ENCODE measurements around the gene SHC3. TPM values are rescaled to one million over a fixed set of nuclear protein-coding genes. Genes with fewer than 3 reads are reported as not detected.

Gene SHC3
- total and polyA plus RNA-seq, 2 experiments from 2014 or later: 1.3 to 2.9 TPM

DNA sequence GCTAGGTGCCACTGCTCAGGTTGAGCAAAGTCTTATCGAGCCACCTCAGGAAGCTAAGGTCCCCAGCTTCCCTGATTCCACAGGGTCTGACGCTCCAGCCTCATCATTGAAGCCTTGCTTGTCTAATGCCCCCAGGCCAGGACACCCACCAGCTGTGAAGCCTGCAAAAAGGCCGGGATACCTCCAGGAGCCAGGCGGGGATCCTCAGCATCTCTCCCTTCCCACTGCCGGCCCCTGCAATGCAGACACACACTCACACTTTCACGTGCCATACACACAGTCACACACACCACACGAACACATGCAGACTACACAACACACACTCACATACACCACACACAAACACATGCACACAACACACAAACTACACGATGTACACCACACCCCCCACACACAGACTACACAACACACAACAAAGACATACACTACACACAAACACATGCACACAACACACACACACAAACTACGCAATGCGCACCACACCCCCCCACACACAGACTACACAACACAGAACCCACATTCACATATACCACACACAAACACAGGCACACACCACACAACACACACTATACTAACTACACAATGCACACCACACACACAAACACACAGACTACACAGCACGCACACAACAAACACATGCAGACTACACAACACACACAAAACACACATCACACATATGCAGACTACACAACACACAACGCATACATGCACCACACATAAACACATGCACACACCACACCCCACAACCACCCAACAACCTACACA is 205.2 kb downstream of the SHC3 start (continued):
- TF ChIP-seq, protein P1, sequence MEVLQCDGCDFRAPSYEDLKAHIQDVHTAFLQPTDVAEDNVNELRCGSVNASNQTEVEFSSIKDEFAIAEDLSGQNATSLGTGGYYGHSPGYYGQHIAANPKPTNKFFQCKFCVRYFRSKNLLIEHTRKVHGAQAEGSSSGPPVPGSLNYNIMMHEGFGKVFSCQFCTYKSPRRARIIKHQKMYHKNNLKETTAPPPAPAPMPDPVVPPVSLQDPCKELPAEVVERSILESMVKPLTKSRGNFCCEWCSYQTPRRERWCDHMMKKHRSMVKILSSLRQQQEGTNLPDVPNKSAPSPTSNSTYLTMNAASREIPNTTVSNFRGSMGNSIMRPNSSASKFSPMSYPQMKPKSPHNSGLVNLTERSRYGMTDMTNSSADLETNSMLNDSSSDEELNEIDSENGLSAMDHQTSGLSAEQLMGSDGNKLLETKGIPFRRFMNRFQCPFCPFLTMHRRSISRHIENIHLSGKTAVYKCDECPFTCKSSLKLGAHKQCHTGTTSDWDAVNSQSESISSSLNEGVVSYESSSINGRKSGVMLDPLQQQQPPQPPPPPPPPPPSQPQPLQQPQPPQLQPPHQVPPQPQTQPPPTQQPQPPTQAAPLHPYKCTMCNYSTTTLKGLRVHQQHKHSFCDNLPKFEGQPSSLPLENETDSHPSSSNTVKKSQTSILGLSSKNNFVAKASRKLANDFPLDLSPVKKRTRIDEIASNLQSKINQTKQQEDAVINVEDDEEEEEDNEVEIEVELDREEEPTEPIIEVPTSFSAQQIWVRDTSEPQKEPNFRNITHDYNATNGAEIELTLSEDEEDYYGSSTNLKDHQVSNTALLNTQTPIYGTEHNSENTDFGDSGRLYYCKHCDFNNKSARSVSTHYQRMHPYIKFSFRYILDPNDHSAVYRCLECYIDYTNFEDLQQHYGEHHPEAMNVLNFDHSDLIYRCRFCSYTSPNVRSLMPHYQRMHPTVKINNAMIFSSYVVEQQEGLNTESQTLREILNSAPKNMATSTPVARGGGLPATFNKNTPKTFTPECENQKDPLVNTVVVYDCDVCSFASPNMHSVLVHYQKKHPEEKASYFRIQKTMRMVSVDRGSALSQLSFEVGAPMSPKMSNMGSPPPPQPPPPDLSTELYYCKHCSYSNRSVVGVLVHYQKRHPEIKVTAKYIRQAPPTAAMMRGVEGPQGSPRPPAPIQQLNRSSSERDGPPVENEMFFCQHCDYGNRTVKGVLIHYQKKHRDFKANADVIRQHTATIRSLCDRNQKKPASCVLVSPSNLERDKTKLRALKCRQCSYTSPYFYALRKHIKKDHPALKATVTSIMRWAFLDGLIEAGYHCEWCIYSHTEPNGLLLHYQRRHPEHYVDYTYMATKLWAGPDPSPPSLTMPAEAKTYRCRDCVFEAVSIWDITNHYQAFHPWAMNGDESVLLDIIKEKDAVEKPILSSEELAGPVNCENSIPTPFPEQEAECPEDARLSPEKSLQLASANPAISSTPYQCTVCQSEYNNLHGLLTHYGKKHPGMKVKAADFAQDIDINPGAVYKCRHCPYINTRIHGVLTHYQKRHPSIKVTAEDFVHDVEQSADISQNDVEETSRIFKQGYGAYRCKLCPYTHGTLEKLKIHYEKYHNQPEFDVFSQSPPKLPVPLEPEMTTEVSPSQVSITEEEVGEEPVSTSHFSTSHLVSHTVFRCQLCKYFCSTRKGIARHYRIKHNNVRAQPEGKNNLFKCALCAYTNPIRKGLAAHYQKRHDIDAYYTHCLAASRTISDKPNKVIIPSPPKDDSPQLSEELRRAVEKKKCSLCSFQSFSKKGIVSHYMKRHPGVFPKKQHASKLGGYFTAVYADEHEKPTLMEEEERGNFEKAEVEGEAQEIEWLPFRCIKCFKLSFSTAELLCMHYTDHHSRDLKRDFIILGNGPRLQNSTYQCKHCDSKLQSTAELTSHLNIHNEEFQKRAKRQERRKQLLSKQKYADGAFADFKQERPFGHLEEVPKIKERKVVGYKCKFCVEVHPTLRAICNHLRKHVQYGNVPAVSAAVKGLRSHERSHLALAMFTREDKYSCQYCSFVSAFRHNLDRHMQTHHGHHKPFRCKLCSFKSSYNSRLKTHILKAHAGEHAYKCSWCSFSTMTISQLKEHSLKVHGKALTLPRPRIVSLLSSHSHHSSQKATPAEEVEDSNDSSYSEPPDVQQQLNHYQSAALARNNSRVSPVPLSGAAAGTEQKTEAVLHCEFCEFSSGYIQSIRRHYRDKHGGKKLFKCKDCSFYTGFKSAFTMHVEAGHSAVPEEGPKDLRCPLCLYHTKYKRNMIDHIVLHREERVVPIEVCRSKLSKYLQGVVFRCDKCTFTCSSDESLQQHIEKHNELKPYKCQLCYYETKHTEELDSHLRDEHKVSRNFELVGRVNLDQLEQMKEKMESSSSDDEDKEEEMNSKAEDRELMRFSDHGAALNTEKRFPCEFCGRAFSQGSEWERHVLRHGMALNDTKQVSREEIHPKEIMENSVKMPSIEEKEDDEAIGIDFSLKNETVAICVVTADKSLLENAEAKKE (CRISPR knock-in tag; IDR thresholded peaks at IDR 0.05): no peak
- TF ChIP-seq CREB1 (CRISPR knock-in tag; IDR thresholded peaks at IDR 0.05; ENCODE audit: low read depth) (no peak), EZH2phosphoT487 (IDR thresholded peaks at IDR 0.05; ENCODE audit: unreplicated experiment) (no peak)

DNA sequence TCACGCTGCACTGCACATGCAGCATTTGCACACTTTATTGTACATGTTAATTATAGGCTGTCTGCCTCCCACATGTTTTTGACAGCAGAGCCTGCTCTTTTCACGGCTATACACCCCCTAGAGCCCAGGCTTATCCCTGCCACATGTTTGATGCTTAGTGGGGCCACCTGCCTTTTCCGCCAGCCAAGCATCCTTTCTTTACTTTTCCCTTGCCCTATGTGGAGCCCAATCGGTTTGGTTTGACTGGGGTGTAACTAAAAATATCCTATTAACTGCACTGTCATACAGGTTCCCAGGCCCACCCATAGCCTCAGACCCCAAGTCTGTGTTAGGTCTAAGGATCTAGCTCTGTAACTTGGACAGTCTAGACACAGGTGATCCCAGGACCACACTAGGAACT is 206.2 kb downstream of the SHC3 start:
- Histone ChIP-seq H3F3A (replicated peaks; ENCODE audit: low read depth) (no peaks in the 10 kb centered on the region), H3K9me2 (ENCODE audit: insufficient read depth) (peaks cover 6% of the 10 kb centered on the region; the same call in 1 of the 2 replicates), H4K20me1 (replicated peaks; ENCODE audit: insufficient read depth) (no peaks in the 10 kb centered on the region), H3K27ac (ENCODE audit: low read depth) (no peak overlapping the region), H3K4me2 (no peak overlapping the region), H3K36me3 (ENCODE audit: insufficient read depth) (no peaks in the 10 kb centered on the region), H3K27me3 (ENCODE audit: insufficient read depth) (no peaks in the 10 kb centered on the region), H3K4me1 (ENCODE audit: insufficient read depth) (no peaks in the 10 kb centered on the region), H3K79me2 (replicated peaks; ENCODE audit: insufficient read depth) (no peaks in the 10 kb centered on the region), H3K4me3 (no peak overlapping the region), H2AFZ (no peak overlapping the region)
- H3K9me3 Mint-ChIP-seq: no peaks in the 10 kb centered on the region
- H3K27me3 Mint-ChIP-seq (ENCODE audit: insufficient read depth, low read depth, poor library complexity): peaks cover 4% of the 10 kb centered on the region
- DNase-seq (ENCODE audit: low spot score) (no peak), ATAC-seq (no peak)
- H3K27ac Mint-ChIP-seq: no peak overlapping the region
- H3K4me1 Mint-ChIP-seq: peaks cover 10% of the 10 kb centered on the region
- H3K4me3 Mint-ChIP-seq: no peak overlapping the region
- no peaks in the 10 kb centered on the region for H3K36me3 Mint-ChIP-seq (ENCODE audit: low read depth)
- TF ChIP-seq, protein P2, sequence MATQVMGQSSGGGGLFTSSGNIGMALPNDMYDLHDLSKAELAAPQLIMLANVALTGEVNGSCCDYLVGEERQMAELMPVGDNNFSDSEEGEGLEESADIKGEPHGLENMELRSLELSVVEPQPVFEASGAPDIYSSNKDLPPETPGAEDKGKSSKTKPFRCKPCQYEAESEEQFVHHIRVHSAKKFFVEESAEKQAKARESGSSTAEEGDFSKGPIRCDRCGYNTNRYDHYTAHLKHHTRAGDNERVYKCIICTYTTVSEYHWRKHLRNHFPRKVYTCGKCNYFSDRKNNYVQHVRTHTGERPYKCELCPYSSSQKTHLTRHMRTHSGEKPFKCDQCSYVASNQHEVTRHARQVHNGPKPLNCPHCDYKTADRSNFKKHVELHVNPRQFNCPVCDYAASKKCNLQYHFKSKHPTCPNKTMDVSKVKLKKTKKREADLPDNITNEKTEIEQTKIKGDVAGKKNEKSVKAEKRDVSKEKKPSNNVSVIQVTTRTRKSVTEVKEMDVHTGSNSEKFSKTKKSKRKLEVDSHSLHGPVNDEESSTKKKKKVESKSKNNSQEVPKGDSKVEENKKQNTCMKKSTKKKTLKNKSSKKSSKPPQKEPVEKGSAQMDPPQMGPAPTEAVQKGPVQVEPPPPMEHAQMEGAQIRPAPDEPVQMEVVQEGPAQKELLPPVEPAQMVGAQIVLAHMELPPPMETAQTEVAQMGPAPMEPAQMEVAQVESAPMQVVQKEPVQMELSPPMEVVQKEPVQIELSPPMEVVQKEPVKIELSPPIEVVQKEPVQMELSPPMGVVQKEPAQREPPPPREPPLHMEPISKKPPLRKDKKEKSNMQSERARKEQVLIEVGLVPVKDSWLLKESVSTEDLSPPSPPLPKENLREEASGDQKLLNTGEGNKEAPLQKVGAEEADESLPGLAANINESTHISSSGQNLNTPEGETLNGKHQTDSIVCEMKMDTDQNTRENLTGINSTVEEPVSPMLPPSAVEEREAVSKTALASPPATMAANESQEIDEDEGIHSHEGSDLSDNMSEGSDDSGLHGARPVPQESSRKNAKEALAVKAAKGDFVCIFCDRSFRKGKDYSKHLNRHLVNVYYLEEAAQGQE (IDR thresholded peaks at IDR 0.05; ENCODE audit: unreplicated experiment): no peak
- TF ChIP-seq, protein P1 (CRISPR knock-in tag; IDR thresholded peaks at IDR 0.05): no peak

All from GM23338 (cell line).